ENCODE results near the gene CDK6. TPM values are rescaled to one million over a fixed set of nuclear protein-coding genes. Genes with fewer than 3 reads are reported as not detected.

Gene CDK6
- total and polyA plus RNA-seq, 10 of the 15 experiments (the other 5 are each of a cell fraction or from before 2014, with no cell fraction given), result 8.0 to 118 (median 45.8) TPM

- TF ChIP-seq PAX8 (IDR thresholded peaks at IDR 0.05) (no peak), ZSCAN29 (IDR thresholded peaks at IDR 0.05) (no peak), BRCA1 (IDR thresholded peaks at IDR 0.05; ENCODE audit: low read depth, low read length) (no peak), PRDM15 (CRISPR knock-in tag; IDR thresholded peaks at IDR 0.05) (no peak), ZBED1 (IDR thresholded peaks at IDR 0.05; ENCODE audit: borderline replicate concordance) (peak; percentile 87; the same call in 1 of the 2 replicates), NR2C1 (IDR thresholded peaks at IDR 0.05) (no peak), SMARCA5 (IDR thresholded peaks at IDR 0.05) (peak; percentile 58; the same call in 1 of the 2 replicates), ZZZ3 (IDR thresholded peaks at IDR 0.05; ENCODE audit: control insufficient read depth, insufficient read length, low read depth) (no peak), MLLT1 (IDR thresholded peaks at IDR 0.05) (peak; percentile 66; the same call in 1 of the 2 replicates), ATF7 (IDR thresholded peaks at IDR 0.05; ENCODE audit: low read depth) (peak; percentile 40; the same call in 1 of the 2 replicates), EP300 (IDR thresholded peaks at IDR 0.05; ENCODE audit: borderline replicate concordance in 1 of 2, control insufficient read depth in 1 of 2, low read depth in 2 of 2, low read length in 2 of 2) (peak; percentile 60 to 73; a peak in 3 of 4 replicates), SMAD1 (IDR thresholded peaks at IDR 0.05; ENCODE audit: low read depth, partially characterized antibody) (no peak), SREBF2 (IDR thresholded peaks at IDR 0.05; ENCODE audit: low read length) (no peak), SIX5 (IDR thresholded peaks at IDR 0.05; ENCODE audit: low read depth, low read length, severe bottlenecking) (no peak), JUND (IDR thresholded peaks at IDR 0.05; ENCODE audit: low read depth, low read length) (peak; percentile 76; the same call in 1 of the 2 replicates), BHLHE40 (IDR thresholded peaks at IDR 0.05; ENCODE audit: borderline replicate concordance in 1 of 2, low read depth in 2 of 2, low read length in 1 of 2) (peak; percentile 56 to 66; a peak in 3 of 4 replicates), SRF (IDR thresholded peaks at IDR 0.05; ENCODE audit: low read depth in 2 of 2, low read length in 2 of 2) (peak in 1 of 2 experiments; percentile 82; a peak in 2 of 4 replicates), CREM (IDR thresholded peaks at IDR 0.05; ENCODE audit: low read depth) (peak; percentile 92), NR2F1 (conservative IDR thresholded peaks at IDR 0.05) (peak; percentile 96), SUPT20H (IDR thresholded peaks at IDR 0.05; ENCODE audit: borderline replicate concordance, control insufficient read depth, low read depth, low read length) (no peak), USF2 (IDR thresholded peaks at IDR 0.05; ENCODE audit: borderline replicate concordance, low read depth, low read length) (no peak)
- TF ChIP-seq, protein P1, sequence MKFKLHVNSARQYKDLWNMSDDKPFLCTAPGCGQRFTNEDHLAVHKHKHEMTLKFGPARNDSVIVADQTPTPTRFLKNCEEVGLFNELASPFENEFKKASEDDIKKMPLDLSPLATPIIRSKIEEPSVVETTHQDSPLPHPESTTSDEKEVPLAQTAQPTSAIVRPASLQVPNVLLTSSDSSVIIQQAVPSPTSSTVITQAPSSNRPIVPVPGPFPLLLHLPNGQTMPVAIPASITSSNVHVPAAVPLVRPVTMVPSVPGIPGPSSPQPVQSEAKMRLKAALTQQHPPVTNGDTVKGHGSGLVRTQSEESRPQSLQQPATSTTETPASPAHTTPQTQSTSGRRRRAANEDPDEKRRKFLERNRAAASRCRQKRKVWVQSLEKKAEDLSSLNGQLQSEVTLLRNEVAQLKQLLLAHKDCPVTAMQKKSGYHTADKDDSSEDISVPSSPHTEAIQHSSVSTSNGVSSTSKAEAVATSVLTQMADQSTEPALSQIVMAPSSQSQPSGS (IDR thresholded peaks at IDR 0.05; ENCODE audit: low read length), result peak; percentile 96
- TF ChIP-seq, protein P2, sequence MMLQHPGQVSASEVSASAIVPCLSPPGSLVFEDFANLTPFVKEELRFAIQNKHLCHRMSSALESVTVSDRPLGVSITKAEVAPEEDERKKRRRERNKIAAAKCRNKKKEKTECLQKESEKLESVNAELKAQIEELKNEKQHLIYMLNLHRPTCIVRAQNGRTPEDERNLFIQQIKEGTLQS (IDR thresholded peaks at IDR 0.05; ENCODE audit: borderline replicate concordance, extremely low read depth, low read depth, low read length), result no peak
Observed at GRCh38 chr7:92641921-92642511, 194.4 kb downstream of the CDK6 start (continued).

Measured in GM12878 (cell line).